Parathyroid adenoma (tissue), 2 donors: ENCODE measurements around the gene CXCL11.

ENCODE experiments used
- H2AFZ ChIP-seq: fragments of 300-600 bp; sonication (generic); one replicate; pipeline ENCODE4 v1.7.0; 2017; ENCODE audit warnings: antibody characterized with exemption, mild to moderate bottlenecking
- H3K27ac ChIP-seq: fragments of 300-600 bp; sonication (generic); one replicate; pipeline ENCODE4 v1.7.0; 2017
- H3K27me3 ChIP-seq: fragments of 300-600 bp; sonication (generic); one replicate; pipeline ENCODE4 v1.7.0; 2017; ENCODE audit warnings: low read length; ENCODE audit not compliant: control insufficient read depth, insufficient read depth
- H3K36me3 ChIP-seq: fragments of 300-600 bp; sonication (generic); one replicate; pipeline ENCODE4 v1.7.0; 2017; ENCODE audit warnings: low read length; ENCODE audit not compliant: control insufficient read depth, insufficient read depth
- H3K4me1 ChIP-seq: fragments of 300-600 bp; sonication (generic); one replicate; pipeline ENCODE4 v1.7.0; 2017; ENCODE audit warnings: control low read depth
- H3K4me2 ChIP-seq: fragments of 300-600 bp; sonication (generic); one replicate; pipeline ENCODE4 v1.7.0; 2017; ENCODE audit warnings: low read length
- H3K4me3 ChIP-seq: fragments of 300-600 bp; sonication (generic); one replicate; pipeline ENCODE4 v1.7.0; 2017; ENCODE audit warnings: low read depth, low read length
- H3K79me2 ChIP-seq: fragments of 300-600 bp; sonication (generic); one replicate; pipeline ENCODE4 v1.7.0; 2017; ENCODE audit warnings: control low read depth
- H3K9ac ChIP-seq: fragments of 300-600 bp; sonication (generic); one replicate; pipeline ENCODE4 v1.7.0; 2017; ENCODE audit warnings: mild to moderate bottlenecking
- H3K9me3 ChIP-seq: fragments of 300-600 bp; sonication (generic); one replicate; pipeline ENCODE4 v1.7.0; 2017; ENCODE audit warnings: low read length; ENCODE audit not compliant: control insufficient read depth
- CTCF ChIP-seq: fragments of 300-600 bp; sonication (generic); IDR thresholded peaks from one replicate; pipeline ENCODE4 v1.7.0; 2017; ENCODE audit warnings: antibody characterized with exemption, mild to moderate bottlenecking
- donor health status: primary hyperparathyroidism.

Gene CXCL11

DNA sequence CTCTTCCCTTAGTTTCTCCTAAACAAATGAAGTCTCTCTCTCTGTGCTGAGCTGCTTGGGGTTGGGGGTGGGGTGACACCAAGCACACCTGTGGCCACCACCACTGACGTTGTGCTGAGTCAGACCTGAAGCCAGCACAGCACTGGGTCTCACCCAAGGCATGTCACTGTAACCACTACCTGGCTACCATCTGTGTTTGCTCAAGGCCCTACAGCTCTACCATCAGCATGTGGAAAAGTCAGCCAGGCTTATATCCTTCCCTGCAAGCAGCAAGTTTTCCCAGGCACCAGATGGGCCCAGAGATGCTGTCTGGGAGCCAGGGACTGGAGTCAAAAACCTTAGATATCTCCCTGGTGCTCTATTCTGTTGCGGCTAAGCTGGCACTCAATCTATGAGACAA lies 19.5 kb downstream of the CXCL11 start:
- Histone ChIP-seq H3K4me3 (no peak overlapping the region), H3K4me2 (no peak overlapping the region), H3K27me3 (no peaks in the 10 kb centered on the region), H3K9me3 (no peaks in the 10 kb centered on the region), H3K36me3 (no peaks in the 10 kb centered on the region), H2AFZ (no peak overlapping the region), H3K9ac (no peak overlapping the region), H3K27ac (no peak overlapping the region), H3K79me2 (no peaks in the 10 kb centered on the region), H3K4me1 (no peaks in the 10 kb centered on the region)
- no peak for TF ChIP-seq CTCF

DNA sequence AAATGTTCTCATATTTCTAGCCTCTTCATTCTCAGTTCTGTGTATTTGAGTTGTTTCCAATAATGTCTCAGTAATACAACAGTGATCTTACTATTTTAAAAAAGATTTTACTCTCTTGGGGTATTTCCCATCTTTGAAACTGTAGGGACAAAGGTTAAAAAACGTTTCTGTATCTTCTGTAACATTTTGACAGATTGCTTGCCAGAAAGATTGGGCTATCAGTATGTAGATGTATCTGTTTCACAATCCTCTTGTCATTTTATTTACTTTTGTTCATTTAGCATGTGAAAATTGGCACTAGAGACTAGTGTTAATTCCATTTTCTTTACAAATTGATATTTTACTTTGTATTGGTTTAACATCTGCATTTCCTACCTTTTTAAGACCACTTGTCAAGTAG lies 22.3 kb downstream of the CXCL11 start:
- Histone ChIP-seq H3K36me3 (no peaks in the 10 kb centered on the region), H3K9me3 (no peaks in the 10 kb centered on the region), H3K4me2 (no peak overlapping the region), H3K79me2 (no peaks in the 10 kb centered on the region), H3K4me3 (no peak overlapping the region), H3K9ac (no peak overlapping the region), H3K27ac (no peak overlapping the region), H2AFZ (no peak overlapping the region), H3K27me3 (no peaks in the 10 kb centered on the region), H3K4me1 (no peaks in the 10 kb centered on the region)
- TF ChIP-seq CTCF, result no peak

DNA sequence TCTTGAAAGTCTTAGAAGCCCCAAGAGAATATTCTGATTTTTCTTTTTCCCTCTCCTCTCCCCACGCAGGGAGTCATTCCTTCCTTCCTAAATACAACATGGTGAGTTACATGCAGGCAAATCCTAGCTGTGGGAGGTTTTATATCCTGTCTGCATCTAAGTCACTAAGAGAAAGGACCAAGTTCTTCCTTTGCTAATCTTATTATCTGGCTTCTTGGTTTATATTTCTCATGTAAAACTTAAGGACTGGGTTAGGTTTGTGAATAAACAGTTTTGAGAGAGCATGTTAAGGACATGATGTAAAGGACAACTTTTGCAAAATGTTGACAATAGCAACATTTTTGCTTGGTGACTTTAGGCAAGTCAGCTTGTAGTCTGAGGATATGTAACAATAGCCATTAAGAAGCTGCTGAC lies 23.5 kb downstream of the CXCL11 start:
- Histone ChIP-seq H3K27ac (peak overlapping the region; percentile 68), H3K79me2 (no peaks in the 10 kb centered on the region), H3K36me3 (no peaks in the 10 kb centered on the region), H2AFZ (peak overlapping the region; percentile 59), H3K4me2 (no peak overlapping the region), H3K4me1 (no peaks in the 10 kb centered on the region), H3K4me3 (no peak overlapping the region), H3K27me3 (no peaks in the 10 kb centered on the region), H3K9ac (no peak overlapping the region), H3K9me3 (no peaks in the 10 kb centered on the region)
- TF ChIP-seq CTCF, result no peak

- H3K36me3 ChIP-seq, result no peaks in the 10 kb centered on the region
- no peak overlapping the region for H3K4me3 ChIP-seq
- no peaks in the 10 kb centered on the region for H3K9me3 ChIP-seq
- H3K4me1 ChIP-seq, result no peaks in the 10 kb centered on the region
- no peak for TF ChIP-seq CTCF
- peak overlapping the region; percentile 68 for H3K27ac ChIP-seq
- H2AFZ ChIP-seq, result peak overlapping the region; percentile 59
- no peak overlapping the region for H3K9ac ChIP-seq
- H3K27me3 ChIP-seq, result no peaks in the 10 kb centered on the region
- H3K4me2 ChIP-seq, result peak overlapping the region; percentile 43
- H3K79me2 ChIP-seq, result no peaks in the 10 kb centered on the region
Observed at GRCh38 chr4:76011700-76012387, 24.0 kb downstream of the CXCL11 start.

DNA sequence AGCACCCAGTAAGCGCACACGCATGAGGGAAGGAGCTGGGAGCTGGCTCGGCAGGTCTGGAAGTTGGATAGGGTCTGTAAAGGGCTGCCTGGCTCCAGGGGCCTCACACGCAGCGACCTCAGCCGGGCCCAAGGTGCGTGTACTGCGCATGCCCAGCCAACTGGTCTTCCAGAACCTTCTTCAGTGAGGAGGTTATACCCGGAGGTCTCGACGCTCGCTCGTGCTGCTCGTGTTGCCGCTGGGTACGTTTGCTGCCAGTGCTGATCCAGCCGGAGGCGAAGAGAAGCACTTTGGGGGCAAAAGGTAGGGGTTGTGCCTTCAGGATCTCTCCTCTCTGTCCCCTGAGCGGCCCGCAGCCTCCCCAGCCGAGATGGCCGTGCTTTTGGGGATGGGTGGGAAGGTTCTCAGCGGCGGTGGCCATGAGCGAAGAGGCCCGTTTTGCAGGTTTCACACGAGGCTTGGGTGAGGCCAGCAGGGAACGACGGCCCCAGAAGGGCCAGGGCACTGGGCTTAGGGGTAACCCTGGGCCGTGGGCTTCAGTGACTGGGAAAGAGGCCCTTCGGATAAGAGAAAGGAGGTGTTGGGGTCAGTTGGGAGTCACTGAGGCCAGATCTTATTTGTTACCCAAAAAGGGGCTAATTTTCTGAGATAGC lies 24.7 kb downstream of the CXCL11 start:
- Histone ChIP-seq H3K4me3 (no peak overlapping the region), H3K4me2 (no peak overlapping the region), H2AFZ (no peak overlapping the region), H3K9ac (no peak overlapping the region), H3K79me2 (no peaks in the 10 kb centered on the region), H3K9me3 (no peaks in the 10 kb centered on the region), H3K27me3 (no peaks in the 10 kb centered on the region), H3K27ac (peak overlapping the region; percentile 68), H3K36me3 (no peaks in the 10 kb centered on the region), H3K4me1 (no peaks in the 10 kb centered on the region)
- no peak for TF ChIP-seq CTCF
